Thymus (tissue), 11 donors: ENCODE data around the gene GRAP2. TPM values are rescaled to one million over a fixed set of nuclear protein-coding genes. Genes with fewer than 3 reads are reported as not detected.
"Not testable (repeated sequence)": the region's sequence is repeated elsewhere in the genome, so short reads cannot be mapped to it uniquely, and the experiment has no call there.

Source experiments
- DNase-seq, 9 donors: peaks; one replicate each; pipeline ENCODE4 v3.0.0-alpha.2; 2013; ENCODE audit warnings: low spot score in 9 of 9, low read depth in 6 of 9, missing footprints in 1 of 9
- H3K27ac ChIP-seq, 2 donors: one replicate each; pipeline ENCODE4 v1.5.1; 2013; ENCODE audit warnings: control low read depth in 1 of 2, low read depth in 1 of 2, low read length in 1 of 2, mild to moderate bottlenecking in 1 of 2, moderate library complexity in 1 of 2
- H3K27me3 ChIP-seq, 2 donors: one replicate each; pipeline ENCODE4 v1.5.1; 2013; ENCODE audit warnings: low read length in 1 of 2; ENCODE audit not compliant: control insufficient read depth in 2 of 2, insufficient read depth in 1 of 2
- H3K36me3 ChIP-seq, 2 donors: one replicate each; pipeline ENCODE4 v1.5.1; 2013; ENCODE audit warnings: low read length in 1 of 2, mild to moderate bottlenecking in 1 of 2, moderate library complexity in 1 of 2; ENCODE audit not compliant: control insufficient read depth in 2 of 2, insufficient read depth in 2 of 2
- H3K4me1 ChIP-seq, 2 donors: one replicate each; pipeline ENCODE4 v1.5.1; 2013; ENCODE audit warnings: low read length in 2 of 2; ENCODE audit not compliant: control insufficient read depth in 2 of 2, insufficient read depth in 2 of 2
- H3K4me3 ChIP-seq, 2 donors: one replicate each; pipeline ENCODE4 v1.5.1; 2013; ENCODE audit warnings: low read length in 2 of 2, control low read depth in 1 of 2, mild to moderate bottlenecking in 1 of 2
- H3K9me3 ChIP-seq, 2 donors: one replicate each; pipeline ENCODE4 v1.5.1; 2013; ENCODE audit warnings: low read length in 1 of 2, mild to moderate bottlenecking in 1 of 2; ENCODE audit not compliant: control insufficient read depth in 2 of 2, insufficient read depth in 1 of 2
- WGBS: extraction: QIAGEN DNeasy Blood & Tissue Kit; methylation state at CpG from one replicate; pipeline ENCODE4 v1.1.7; 2013; 5-methylcytosine and 5-hydroxymethylcytosine counted together
- polyA plus RNA-seq: library from polyadenylated mRNA; stranded (reverse); fragments of 200-250 nt; gene quantifications from one replicate; pipeline ENCODE4 v1.2.3, GENCODE V29; 2013
- total RNA-seq: library from RNA; stranded (reverse); fragments of 120-200 nt; gene quantifications from one replicate; pipeline ENCODE4 v1.2.4, GENCODE V29; 2013
- donor health status: healthy.

Gene GRAP2
- total and polyA plus RNA-seq, 2 donors = 51.5 to 193 TPM

- WGBS = 92% methylated on average over 7 of the region's 7 CpGs
- Histone ChIP-seq H3K27me3 (no peaks in the 10 kb centered on the region), H3K36me3 (no peaks in the 10 kb centered on the region), H3K27ac (no peak overlapping the region), H3K9me3 (no peaks in the 10 kb centered on the region), H3K4me1 (peaks cover 24 to 29% of the 10 kb centered on the region in 2 donors), H3K4me3 (no peak overlapping the region)
- no peak for DNase-seq
Measured at GRCh38 chr22:39894554-39895092, 6.3 kb upstream of the GRAP2 start.

GRCh38 chr22:39895682-39896081, 5.2 kb upstream of the GRAP2 start:
- Histone ChIP-seq H3K9me3 (no peaks in the 10 kb centered on the region), H3K36me3 (no peaks in the 10 kb centered on the region), H3K4me3 (no peak overlapping the region), H3K27ac (no peak overlapping the region), H3K27me3 (no peaks in the 10 kb centered on the region), H3K4me1 (peaks cover 24 to 38% of the 10 kb centered on the region in 2 donors)
- 96% methylated on average over 1 of the region's 1 CpG for WGBS
- DNase-seq = no peak

- Histone ChIP-seq H3K4me3 (no peak overlapping the region), H3K36me3 (no peaks in the 10 kb centered on the region), H3K27me3 (no peaks in the 10 kb centered on the region), H3K9me3 (no peaks in the 10 kb centered on the region), H3K27ac (peak overlapping the region in 1 of 2 donors; percentile 34), H3K4me1 (peaks cover 24 to 38% of the 10 kb centered on the region in 2 donors)
- DNase-seq = peak in 1 of 9 donors; percentile 72
- WGBS = 82% methylated on average over 6 of the region's 6 CpGs
Measured at GRCh38 chr22:39896313-39896996, 4.4 kb upstream of the GRAP2 start.

GRCh38 chr22:39897841-39898240, 3.0 kb upstream of the GRAP2 start:
- DNase-seq = no peak
- Histone ChIP-seq H3K4me3 (no peak overlapping the region), H3K36me3 (no peaks in the 10 kb centered on the region), H3K27me3 (no peaks in the 10 kb centered on the region), H3K4me1 (peaks cover 24 to 38% of the 10 kb centered on the region in 2 donors), H3K27ac (peak overlapping the region in 1 of 2 donors; percentile 52), H3K9me3 (no peaks in the 10 kb centered on the region)
- 73% methylated on average over 3 of the region's 3 CpGs for WGBS

- no peak for DNase-seq
- peaks cover 24 to 46% of the 10 kb centered on the region in 2 donors for H3K4me1 ChIP-seq
- H3K9me3 ChIP-seq = no peaks in the 10 kb centered on the region
- H3K27me3 ChIP-seq = no peaks in the 10 kb centered on the region
- peaks cover 0 to under 1% of the 10 kb centered on the region in 2 donors for H3K36me3 ChIP-seq
- 64% methylated on average over 2 of the region's 2 CpGs for WGBS
- H3K4me3 ChIP-seq = no peak overlapping the region
- peak overlapping the region; percentile 48 to 79 for H3K27ac ChIP-seq
Measured at GRCh38 chr22:39898997-39899396, 1.9 kb upstream of the GRAP2 start.

- DNase-seq = peak in 1 of 9 donors; percentile 61
- H3K36me3 ChIP-seq = peaks cover 5 to 18% of the 10 kb centered on the region in 2 donors
- 35% methylated on average over 8 of the region's 8 CpGs for WGBS
- peak overlapping the region; percentile 78 to 94 for H3K4me3 ChIP-seq
- H3K27ac ChIP-seq = peak overlapping the region; percentile 91 to 95
- H3K4me1 ChIP-seq = peaks cover 38 to 55% of the 10 kb centered on the region in 2 donors
- no peaks in the 10 kb centered on the region for H3K27me3 ChIP-seq
- no peaks in the 10 kb centered on the region for H3K9me3 ChIP-seq
Measured at GRCh38 chr22:39901565-39902146, 772 bp downstream of the GRAP2 start.

GRCh38 chr22:39904024-39904423, 3.1 kb downstream of the GRAP2 start:
- H3K27ac ChIP-seq = peak overlapping the region; percentile 8 to 36
- 83% methylated on average over 10 of the region's 10 CpGs for WGBS
- H3K27me3 ChIP-seq, DNase-seq, H3K9me3 ChIP-seq: not testable (repeated sequence)
- H3K36me3 ChIP-seq = peaks cover 17 to 31% of the 10 kb centered on the region in 2 donors
- peak overlapping the region; percentile 78 to 94 for H3K4me3 ChIP-seq
- peaks cover 34 to 56% of the 10 kb centered on the region in 2 donors for H3K4me1 ChIP-seq

- Histone ChIP-seq H3K9me3 (no peaks in the 10 kb centered on the region), H3K27ac (peak overlapping the region in 1 of 2 donors; percentile 73), H3K4me3 (peak overlapping the region; percentile 78 to 94), H3K4me1 (peaks cover 34 to 51% of the 10 kb centered on the region in 2 donors), H3K36me3 (peaks cover 19 to 39% of the 10 kb centered on the region in 2 donors), H3K27me3 (no peaks in the 10 kb centered on the region)
- no peak for DNase-seq
- WGBS = 80% methylated on average over 4 of the region's 4 CpGs
Measured at GRCh38 chr22:39904862-39905261, 4.0 kb downstream of the GRAP2 start.

GRCh38 chr22:39905687-39906086, 4.8 kb downstream of the GRAP2 start:
- peaks cover 38 to 51% of the 10 kb centered on the region in 2 donors for H3K4me1 ChIP-seq
- no peaks in the 10 kb centered on the region for H3K27me3 ChIP-seq
- H3K36me3 ChIP-seq = peaks cover 22 to 43% of the 10 kb centered on the region in 2 donors
- DNase-seq = no peak
- H3K27ac ChIP-seq = no peak overlapping the region
- peak overlapping the region; percentile 78 to 94 for H3K4me3 ChIP-seq
- H3K9me3 ChIP-seq = no peaks in the 10 kb centered on the region
- 89% methylated on average over 3 of the region's 3 CpGs for WGBS
